Measurements from ENCODE around the gene KCNE4.

The KCNE4 gene

GRCh38 chr2:223088866-223089265, 36.9 kb downstream of the KCNE4 start:
- no peak for DNase-seq

GRCh38 chr2:223090039-223090438, 38.0 kb downstream of the KCNE4 start:
- DNase-seq, result no peak

- no peak for DNase-seq
Observed at GRCh38 chr2:223090540-223091235, 38.7 kb downstream of the KCNE4 start.

- no peak for DNase-seq
Observed at GRCh38 chr2:223092667-223093066, 40.7 kb downstream of the KCNE4 start.

- peak; percentile 67 for DNase-seq
Observed at GRCh38 chr2:223093436-223094241, 41.6 kb downstream of the KCNE4 start.

- no peak for DNase-seq
Observed at GRCh38 chr2:223095207-223095606, 43.2 kb downstream of the KCNE4 start.

GRCh38 chr2:223096235-223096970, 44.4 kb downstream of the KCNE4 start:
- DNase-seq, result no peak

GRCh38 chr2:223097888-223098383, 45.9 kb downstream of the KCNE4 start:
- DNase-seq, result no peak

GRCh38 chr2:223099561-223099960, 47.6 kb downstream of the KCNE4 start:
- no peak for DNase-seq

- DNase-seq, result no peak
Observed at GRCh38 chr2:223100061-223100511, 48.1 kb downstream of the KCNE4 start.

- peak; percentile 59 for DNase-seq
Observed at GRCh38 chr2:223101340-223102039, 49.5 kb downstream of the KCNE4 start.

- DNase-seq, result no peak
Observed at GRCh38 chr2:223102040-223102400, 50.0 kb downstream of the KCNE4 start.

- DNase-seq, result no peak
Observed at GRCh38 chr2:223102450-223102849, 50.5 kb downstream of the KCNE4 start.

- DNase-seq, result no peak
Observed at GRCh38 chr2:223104336-223105132, 52.5 kb downstream of the KCNE4 start.
